ENCODE data around the gene KLHL28.

KLHL28 gene

DNA sequence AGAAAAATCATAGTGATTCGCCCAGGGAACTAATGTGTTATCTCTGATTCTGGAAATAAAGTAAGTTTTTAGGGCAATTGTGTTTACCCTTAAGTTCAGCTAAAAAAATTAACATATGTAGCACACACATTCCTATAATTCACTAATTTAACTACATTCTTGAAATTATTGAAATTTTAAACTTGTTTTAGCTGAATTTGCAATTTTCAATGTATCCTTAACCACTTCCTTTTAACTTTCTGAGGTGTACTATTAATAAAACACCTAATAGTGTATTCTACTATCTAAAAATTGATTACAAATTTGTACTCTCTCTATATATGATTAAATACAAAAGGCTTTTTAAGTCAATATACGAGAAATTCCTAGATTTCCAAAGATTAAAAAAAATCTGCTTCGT lies 2.2 kb downstream of the KLHL28 start:
- no peak for DNase-seq

DNA sequence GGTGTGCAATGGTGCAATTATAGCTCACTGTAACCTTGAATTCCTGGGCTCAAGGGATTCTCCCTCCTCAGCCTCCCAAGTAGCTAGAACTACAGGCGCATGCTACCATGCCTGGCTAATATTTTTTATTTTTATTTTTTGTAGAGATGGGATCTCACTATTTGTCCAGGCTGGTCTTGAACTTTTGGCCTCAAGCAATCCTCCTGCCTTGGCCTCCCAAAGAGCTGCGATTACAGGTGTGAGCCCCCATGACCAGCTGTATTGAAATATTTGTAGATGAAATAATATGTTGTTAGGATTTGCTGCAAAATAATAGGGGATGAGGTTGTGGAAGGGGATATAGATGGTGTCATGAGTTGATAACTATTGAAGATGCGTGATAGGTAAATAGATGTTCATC lies 4.9 kb downstream of the KLHL28 start:
- DNase-seq, result no peak

DNA sequence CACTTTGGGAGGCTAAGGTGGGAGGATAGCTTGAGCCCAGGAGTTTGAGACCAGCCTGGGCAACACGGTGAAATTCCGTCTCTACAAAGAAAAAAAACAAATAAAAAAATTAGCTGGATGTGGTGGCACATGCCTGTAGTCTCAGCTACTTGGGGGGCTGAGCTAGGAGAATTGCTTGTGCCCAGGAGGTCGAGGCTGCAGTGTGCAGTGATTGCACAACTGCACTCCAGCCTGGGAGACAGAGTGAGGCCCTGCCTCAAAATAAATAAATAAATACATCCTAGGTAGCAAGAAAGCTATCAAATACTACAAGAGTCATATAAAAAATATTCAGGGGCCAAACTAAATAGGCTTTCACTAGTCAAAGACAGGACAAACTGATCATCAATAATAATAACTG lies 6.2 kb downstream of the KLHL28 start:
- DNase-seq, result no peak

DNA sequence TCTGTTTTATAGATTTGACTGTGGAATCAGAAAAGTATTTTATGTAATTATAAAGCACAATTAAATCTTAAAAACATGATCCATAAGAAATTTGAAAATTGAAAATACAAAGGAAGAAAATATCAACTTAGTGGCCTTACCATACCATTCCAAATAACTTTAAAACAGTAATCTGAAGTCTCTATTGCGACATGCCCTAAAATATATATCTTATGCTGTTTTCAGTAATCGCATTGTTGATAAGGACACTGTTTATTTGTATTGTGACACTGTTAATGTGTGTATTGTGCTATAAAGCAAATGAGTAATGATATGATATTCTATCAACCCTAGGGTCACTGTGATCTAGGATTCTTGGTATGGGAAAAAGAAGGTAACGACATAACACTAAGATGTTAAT lies 7.0 kb downstream of the KLHL28 start:
- no peak for DNase-seq

DNA sequence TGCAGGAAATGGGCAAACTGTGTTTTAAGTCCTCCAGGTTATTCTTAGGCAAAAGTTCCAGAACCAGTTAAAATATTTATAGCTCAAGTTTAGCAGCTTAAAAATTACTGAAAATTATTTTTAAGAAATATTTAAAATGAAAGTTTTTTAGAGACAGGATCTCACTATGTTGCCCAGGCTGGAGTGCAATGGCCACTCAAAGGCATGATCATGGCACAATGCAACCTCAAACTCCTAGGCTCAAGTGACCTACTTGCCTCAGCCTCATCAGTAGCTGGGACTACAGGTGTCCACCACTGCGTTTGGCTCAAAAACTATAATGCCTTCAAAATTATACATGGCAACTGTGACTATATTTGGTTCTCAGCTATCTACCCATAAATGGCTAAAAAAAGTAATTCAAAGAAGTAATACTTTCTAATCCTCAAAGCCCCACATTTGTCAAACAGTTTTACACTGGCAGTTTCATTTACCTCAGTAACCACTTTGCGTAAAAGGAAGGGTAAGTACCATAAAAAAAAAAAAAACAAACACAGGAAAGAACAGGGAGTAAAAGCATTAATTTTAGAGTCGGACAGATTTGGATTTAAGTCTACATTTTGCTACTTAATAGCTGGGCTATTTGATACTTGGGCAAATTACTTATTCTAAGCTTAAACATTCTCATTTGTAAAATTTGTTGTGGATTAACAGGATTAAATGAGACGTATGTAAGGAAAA lies 9.2 kb downstream of the KLHL28 start:
- DNase-seq, result no peak

DNA sequence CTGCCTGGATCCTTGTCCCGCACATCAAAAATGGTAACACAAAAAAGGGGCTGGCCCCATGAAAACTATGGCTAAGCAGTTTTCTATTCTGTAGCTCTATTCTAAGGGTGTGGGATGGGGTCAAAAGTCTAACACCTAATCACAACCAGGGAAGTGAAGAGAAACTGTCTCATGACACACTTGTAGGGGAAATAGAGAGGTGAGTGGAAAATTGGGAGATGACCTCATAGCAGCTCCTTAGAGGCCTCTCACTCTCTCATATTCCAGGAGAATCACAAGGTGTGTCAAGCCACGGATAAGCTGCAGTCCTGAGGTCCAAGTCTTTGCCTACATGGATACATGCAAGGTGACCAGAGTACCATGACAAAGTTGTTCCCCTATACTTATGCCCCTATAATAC lies 10.7 kb downstream of the KLHL28 start:
- no peak for DNase-seq

DNA sequence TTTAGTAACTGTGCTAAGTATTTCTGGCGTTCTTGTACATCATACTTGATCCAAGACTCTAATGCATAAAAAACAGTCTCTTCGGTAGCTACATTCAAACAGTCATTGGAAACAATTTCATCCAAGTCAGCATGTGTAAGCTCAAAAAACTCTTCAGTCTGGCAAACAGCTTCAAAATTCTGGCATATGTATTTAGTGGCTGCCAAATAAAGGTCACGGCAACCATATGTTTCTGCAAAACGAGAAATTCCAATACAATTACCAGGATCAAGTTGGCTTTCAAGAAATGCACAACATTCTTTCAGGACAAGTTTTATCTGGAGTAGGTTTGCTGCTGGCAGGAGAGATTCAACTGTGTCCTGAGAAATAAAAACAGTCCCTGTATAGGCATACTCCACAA lies 16.5 kb downstream of the KLHL28 start:
- DNase-seq, result no peak

DNA sequence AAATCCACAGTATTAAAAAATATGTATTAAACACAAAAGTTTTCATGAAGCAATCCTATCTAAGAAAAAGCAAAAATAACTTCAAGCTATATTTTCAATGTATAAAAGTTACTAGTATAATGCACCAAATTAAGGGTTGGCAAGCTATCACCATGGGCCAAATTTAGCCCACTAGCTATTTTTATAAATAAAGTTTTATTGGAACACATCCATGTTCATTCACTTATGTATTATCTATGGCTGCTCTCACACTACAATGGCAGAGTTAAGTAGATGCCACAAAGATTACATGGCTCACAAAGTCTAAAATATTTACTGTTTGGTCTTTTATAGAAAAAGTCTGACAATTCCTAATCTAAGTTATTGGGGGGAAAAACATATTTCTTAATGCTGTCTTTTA lies 17.6 kb downstream of the KLHL28 start:
- no peak for DNase-seq

DNA sequence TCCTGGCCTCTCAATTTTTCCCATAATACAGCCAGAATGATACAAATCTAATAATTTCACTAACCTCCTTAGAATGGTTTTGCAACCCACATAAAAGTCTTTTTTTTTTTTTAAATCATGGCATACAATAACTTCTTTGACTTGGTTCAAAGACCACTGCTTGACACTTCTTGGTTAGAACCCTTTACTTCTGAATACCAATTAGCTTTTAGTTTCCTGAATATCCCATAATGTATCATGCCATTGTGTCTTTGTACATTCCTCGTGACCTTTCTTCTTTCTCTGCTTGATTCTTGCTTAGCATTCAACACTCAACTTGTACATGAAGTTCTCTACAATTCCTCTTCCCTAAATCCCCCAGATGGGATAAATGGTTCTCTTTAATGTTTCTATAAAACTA lies 19.3 kb downstream of the KLHL28 start:
- DNase-seq, result no peak

DNA sequence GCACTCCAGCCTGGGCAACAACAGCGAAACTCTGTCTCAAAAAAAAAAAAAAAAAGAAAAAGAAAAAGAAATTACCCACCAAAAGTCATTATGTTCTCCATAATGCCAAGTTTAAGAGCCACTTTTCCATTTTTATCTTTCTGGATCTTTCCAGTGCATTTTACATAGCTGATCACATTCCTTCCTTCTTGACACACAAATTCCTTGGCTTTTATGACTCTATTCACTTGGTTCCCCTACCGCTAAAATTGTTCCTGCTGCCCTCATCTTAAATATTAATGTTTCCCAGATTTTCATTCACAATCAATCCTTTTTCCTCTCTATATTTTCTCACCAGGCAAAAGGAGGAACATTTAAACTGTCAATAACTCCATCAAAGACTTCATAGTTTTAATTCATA lies 20.2 kb downstream of the KLHL28 start:
- no peak for DNase-seq

DNA sequence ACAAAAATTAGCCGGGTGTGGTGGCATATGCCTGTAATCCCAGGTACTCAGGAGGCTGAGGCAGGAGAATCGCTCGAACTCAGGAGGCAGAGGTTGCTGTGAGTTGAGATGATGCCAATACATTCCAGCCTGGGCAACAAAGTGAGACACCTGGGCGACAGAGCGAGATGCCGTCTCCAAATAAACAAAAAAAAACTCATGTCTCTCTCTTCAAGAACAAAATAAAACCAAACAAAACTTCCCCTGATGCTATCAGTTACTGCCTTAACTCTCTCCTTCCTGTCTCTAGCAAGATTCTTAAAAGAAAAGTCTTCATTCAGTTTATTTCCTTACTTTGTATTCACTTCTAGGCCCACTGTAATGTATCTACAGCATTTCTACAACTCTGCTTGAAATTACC lies 20.8 kb downstream of the KLHL28 start:
- DNase-seq, result no peak

DNA sequence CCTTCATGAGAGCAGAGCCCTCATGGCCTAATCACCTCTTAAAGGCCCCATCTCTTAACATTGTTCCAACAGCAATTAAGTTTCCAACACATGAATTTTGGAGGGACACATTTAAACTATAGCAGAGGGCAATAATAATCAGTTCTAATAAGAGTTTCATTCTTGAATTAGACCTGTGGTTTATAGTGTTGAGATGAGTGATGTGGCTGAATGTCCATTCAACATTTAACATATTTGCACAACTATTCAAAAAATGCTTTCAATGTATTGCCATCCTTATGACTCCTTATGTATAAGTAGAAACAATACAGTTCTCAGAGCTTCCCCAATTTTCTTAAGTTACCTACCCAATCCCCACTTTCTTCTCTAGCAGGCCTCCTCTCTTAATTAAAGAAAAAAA lies 21.5 kb downstream of the KLHL28 start:
- DNase-seq, result no peak

DNA sequence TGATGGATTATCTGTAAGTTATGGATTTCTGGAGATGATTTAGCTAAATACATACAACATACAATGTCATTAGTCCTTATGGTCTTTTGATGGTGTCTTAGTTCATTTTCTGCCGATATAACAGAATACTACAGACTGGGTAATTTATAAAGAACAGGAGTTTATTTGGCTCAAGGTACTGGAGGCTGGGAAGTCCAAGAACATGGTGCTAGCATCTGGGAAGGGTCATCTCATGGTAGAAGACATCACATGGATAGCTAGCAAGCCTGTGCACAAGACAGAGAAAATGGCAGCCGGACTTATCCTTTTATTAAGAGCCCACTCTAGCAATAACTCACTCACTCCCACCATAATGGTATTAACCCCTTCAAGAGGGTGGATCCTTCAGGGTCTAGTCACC lies 24.2 kb downstream of the KLHL28 start:
- no peak for DNase-seq

DNA sequence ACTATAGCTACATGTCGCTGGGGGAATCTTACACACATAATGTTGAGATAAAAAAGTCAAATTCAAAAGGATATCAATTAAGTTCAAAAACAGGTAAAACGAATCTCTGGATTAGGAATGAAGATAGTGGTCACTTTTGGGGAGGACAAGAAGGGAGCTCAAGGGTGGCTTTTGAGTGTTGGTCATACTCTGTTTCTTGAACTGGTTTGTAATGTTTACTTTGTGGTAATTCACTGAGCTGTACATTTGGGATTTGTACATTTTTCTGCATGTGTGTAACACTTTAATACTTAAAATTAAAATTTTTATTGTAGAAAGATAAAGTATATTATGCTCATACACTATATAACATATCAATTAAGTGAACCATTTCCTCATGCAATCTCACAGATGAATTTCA lies 26.6 kb downstream of the KLHL28 start:
- no peak for DNase-seq

DNA sequence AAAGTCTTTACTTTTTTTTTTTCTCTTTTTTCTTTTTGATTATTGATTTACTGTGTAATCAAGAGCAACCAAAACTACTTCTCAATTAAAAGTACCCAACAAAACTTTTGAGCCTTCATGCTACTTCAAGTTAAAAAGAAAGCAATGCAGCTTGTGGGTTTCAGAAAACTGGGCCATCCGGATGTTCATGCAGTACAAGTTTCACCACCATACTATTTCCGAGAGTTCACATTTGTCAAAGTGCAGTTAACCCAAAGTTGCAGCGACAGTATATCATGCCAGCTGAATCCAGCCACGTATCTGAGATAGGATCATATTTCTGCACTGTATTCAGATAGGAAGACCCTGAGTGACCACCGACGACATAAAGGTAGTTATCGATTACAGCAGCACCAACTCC lies 33.0 kb downstream of the KLHL28 start:
- no peak for DNase-seq

DNA sequence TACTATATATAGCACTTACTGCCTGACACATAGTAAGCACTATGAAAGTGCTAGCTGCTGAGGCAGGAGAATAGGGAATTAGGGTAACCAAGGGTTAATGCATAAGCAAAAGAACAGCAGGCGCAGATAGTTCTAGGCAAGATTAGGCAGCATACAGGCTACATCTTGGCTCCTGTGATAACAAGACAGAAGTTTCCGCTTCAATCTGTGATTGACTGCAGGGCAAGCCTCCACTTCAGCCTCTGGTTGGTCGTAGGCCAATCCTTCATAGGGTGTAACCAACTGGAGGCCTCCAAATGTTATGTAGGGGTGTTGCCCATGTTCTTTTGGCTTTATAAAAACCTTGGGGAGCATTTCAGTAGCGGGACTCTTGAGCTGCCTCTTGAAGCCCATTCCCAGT lies 46.9 kb downstream of the KLHL28 start:
- no peak for DNase-seq

DNA sequence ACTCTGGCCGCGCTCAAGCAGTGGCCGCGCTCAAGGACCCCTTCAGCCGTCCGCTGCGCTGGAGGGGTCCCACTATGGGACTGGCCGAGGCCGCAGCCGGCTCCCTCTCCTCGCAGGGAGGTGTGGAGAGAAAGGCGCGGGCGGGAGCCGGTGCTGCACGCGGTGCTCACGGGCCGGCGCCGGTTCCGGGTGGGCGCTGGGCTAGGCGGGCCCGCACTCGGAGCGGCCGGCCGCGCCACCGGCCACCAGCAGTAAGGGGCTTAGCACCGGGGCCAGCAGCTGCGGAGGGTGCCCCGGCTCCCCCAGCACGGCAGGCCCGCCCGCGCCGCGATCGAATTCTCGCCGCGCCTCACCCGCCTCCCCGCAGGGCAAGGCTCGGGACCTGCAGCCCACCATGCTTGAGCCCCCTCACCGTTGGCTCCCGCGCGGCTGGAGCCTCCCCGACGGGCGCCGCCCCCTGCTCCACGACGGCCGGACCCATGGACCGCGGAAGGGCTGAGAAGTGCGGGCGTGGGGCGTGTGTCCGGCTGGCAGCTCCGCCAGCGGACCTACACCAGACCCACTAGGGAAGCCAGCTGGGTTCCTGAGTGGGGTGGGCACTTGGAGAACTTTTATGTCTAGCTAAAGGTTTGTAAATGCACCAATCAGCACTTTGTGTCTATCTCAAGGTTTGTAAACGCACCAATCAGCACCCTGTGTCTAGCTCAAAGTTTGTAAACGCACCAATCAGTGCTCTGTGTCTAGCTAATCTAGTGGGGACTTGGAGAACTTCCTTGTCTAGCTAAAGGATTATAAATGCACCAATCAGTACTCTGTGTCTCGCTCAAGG lies 49.5 kb downstream of the KLHL28 start:
- no peak for DNase-seq

DNA sequence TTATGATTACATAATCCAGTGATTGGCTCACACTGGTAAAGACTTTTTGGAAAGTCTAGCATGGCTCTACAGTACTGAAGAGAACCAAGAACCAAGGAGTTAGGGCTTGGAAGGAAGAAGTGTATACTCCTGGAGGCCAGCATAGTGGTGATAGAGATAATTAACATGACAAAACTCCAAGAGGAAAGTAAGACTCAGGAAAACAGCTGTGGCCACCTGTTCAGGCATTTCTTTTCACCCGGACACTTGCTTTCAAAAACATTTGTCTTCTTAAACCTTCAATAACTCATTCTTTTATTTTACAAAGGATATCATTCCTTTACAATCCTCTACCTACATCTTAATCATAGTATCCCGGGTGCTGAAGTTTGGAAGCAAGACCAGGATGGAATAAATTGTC lies 50.9 kb downstream of the KLHL28 start:
- DNase-seq, result no peak

DNA sequence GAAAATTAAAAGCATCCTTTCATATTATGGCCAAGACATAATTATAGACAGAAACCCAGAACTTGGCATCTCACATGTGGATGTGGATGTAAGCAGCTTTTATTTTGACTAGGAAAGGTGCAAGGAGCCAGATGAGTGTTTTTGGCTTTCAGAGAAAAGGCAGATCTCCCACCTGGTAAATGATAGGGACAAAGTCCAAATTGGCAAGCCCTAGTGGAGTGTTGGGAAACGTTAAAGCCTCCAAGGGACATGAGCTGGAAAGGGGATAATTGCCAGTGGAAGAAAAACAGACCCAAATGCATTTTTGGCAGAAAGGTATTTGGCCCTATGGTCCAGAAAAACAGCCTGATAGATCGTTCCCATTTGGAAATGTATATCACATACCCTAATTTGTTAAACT lies 60.1 kb downstream of the KLHL28 start:
- DNase-seq, result no peak

DNA sequence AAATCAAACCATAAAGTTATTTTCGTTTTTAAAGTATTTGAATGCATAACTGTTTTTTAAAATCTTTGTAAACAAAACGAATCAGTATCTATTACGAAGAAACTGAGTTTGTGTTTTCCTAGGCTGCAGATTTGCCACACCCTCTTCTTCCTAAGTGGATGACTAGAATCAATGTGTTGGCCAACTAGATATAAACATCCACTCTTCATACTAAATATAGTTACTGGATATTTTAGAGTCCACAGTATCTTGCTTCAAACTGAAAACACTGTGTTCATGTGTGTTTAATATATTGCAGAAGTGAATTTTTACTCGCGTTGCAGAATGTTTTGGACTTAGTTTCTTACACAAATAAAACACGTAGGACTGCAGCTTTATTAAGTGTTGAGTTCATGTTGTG lies 63.2 kb downstream of the KLHL28 start:
- DNase-seq, result no peak

DNA sequence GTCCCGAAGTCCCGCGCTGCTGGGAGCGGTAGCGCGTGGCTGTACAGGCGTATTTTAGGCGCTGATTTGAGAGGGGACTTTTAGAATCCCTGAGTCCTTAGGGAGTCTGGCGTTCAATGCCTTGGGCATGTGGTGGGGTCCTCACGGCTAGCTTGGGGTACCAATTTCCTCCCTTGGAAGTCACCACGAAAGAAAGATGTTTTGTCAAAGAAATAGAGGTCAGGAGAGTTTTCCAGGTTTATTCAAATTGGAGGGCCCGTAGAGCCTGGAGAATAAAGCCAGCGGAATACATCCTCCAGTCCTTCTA lies 63.9 kb downstream of the KLHL28 start:
- DNase-seq, result peak; percentile 48

DNA sequence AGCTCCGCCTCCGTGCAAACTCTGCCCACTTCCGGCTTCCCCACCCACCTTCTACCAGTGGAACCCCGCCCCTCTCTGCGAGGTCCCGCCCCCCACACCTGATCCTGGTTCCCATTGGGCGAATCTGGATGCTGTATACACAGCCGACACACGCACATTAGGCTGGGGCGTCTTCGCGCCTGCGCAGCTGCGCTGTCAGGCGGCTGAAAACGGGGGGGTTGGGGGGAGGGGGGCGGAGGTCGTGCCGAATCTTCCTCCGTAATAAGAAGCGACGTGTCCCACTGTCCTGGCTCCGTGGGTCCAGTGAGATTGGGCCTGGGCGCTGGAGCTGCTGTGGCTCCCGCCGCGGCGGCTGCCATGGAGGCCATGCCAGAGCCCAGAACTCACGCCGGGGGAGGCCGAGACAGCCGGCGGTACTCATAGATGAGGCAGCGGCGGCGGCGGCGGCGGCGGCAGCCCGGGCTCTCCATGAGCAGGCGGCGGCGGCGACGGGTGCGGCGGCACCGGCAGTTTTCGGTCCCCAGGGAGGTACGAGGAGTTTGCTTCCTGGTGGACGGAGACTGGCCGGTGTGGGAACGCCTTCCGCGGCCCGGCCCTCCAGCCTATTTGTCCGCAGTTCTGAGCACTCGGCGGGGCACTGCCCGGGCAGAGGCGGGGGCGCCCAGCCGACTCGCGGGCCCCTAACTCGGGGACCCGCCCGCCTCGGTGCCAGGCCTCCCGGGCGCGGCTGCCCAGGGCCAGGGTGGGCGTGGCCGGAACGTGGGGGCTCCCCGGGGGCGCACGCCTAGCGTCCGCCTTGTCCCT lies 64.5 kb downstream of the KLHL28 start:
- DNase-seq, result peak; percentile 91

DNA sequence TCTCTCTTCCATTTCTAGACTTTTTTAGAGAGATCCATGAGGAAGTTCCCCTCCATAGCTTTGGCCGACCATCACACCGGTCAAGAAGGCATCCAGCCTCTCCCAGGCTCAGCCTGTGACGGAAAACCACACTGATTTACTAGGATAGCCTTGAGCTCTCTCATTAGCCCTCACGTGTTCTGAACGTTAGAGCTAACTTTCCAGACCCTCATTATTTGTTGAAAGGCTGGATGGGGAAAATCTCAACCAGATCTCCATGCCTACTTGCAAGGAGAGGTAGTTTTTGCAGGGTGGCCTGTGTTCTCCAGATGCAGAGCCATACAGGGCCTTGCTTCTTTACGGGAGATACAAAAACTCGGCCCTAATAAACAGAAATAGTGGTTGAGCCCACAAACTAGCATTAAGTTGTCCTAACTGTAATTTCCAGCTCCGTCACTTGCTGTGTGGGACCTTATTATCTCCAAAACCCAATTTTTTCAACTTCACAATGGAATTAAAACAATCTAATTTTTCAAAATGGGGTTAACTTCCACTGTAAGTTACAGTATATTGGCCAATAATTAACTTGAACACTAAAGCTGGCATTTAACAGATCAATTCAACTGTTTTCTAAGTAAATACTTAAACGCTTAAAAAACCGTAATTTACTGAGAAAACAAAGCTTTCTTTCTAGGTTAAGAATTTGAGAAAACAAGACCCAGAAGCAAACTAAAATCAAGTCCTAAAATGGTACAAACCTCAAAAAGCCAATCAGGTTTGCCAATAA lies 65.3 kb downstream of the KLHL28 start:
- DNase-seq, result no peak

Data from NCI-H1694 treated with DMSO at 0.1 percent for 48 hours (cell line).